HEK293T (cell line): ENCODE results near the gene FBXO28.

Experiments used
- ARNT ChIP-seq: fragments of 450-650 bp; IDR thresholded peaks from 2 replicates; pipeline ENCODE4 v1.6.1; 2017; ENCODE audit warnings: mild to moderate bottlenecking
- BHLHE40 ChIP-seq: fragments of 450-650 bp; IDR thresholded peaks from 2 replicates; pipeline ENCODE4 v1.6.1; 2016; ENCODE audit warnings: mild to moderate bottlenecking, moderate library complexity, borderline replicate concordance
- FOXA1 ChIP-seq: fragments of 450-650 bp; IDR thresholded peaks from 2 replicates; pipeline ENCODE4 v1.6.1; 2016; ENCODE audit warnings: mild to moderate bottlenecking
- FOXK2 ChIP-seq: fragments of 450-650 bp; IDR thresholded peaks from 2 replicates; pipeline ENCODE4 v1.6.1; 2016; ENCODE audit warnings: mild to moderate bottlenecking
- FOXM1 ChIP-seq: fragments of 450-650 bp; IDR thresholded peaks from 2 replicates; pipeline ENCODE4 v1.6.1; 2017; ENCODE audit warnings: mild to moderate bottlenecking, borderline replicate concordance
- SUZ12 ChIP-seq: fragments of 450-650 bp; IDR thresholded peaks from 2 replicates; pipeline ENCODE4 v1.6.1; 2016; ENCODE audit warnings: mild to moderate bottlenecking

- TF ChIP-seq BHLHE40 (no peak), FOXA1 (no peak), FOXM1 (no peak), ARNT (no peak), SUZ12 (no peak), FOXK2 (no peak)
Observed at GRCh38 chr1:224188286-224188685, 74.4 kb downstream of the FBXO28 start.
